Activated CD8-positive, alpha-beta T cell treated with anti-CD3 and anti-CD28 coated beads for 36 hours (primary cell): ENCODE measurements around the gene PLG. TPM values are rescaled to one million over a fixed set of nuclear protein-coding genes. Genes with fewer than 3 reads are reported as not detected.
"Not testable (repeated sequence)": the region's sequence is repeated elsewhere in the genome, so short reads cannot be mapped to it uniquely, and the experiment has no call there.

Source experiments
- ATAC-seq: fragments of 200-7000 bp; cut with Tn5 transposase; one replicate; pipeline ENCODE4 v1.10.0; 2021; ENCODE audit warnings: mild to moderate bottlenecking, moderate library complexity
- CTCF ChIA-PET: fragments of 350-600 bp; sonication (Branson Sonifier 250); formaldehyde crosslinking; loops from one replicate; lab custom pipeline; 2021; ENCODE audit warnings: antibody characterized with exemption; lab: Charles Lee
- POLR2A ChIA-PET: fragments of 350-600 bp; sonication (Branson Sonifier 250); formaldehyde crosslinking; loops from one replicate; lab custom pipeline; 2021; ENCODE audit warnings: antibody characterized with exemption; lab: Charles Lee
- DNase-seq: peaks from one replicate; pipeline ENCODE4 v3.0.0-alpha.2; 2020
- H3K27ac Mint-ChIP-seq: one replicate; pipeline ENCODE4 v1.8.0; 2021; ENCODE audit warnings: mild to moderate bottlenecking, mixed read lengths
- H3K27me3 Mint-ChIP-seq: one replicate; pipeline ENCODE4 v1.8.0; 2021; ENCODE audit warnings: mixed read lengths
- H3K36me3 Mint-ChIP-seq: one replicate; pipeline ENCODE4 v1.8.0; 2021; ENCODE audit warnings: low read depth, mixed read lengths
- H3K4me1 Mint-ChIP-seq: one replicate; pipeline ENCODE4 v1.8.0; 2021; ENCODE audit warnings: low read depth, mixed read lengths
- H3K4me3 Mint-ChIP-seq: one replicate; pipeline ENCODE4 v1.8.0; 2021; ENCODE audit warnings: mild to moderate bottlenecking, moderate library complexity, mixed read lengths
- H3K9me3 Mint-ChIP-seq: one replicate; pipeline ENCODE4 v1.8.0; 2021; ENCODE audit warnings: mixed read lengths
- intact Hi-C: fragments of 100-400 bp; cut with micrococcal nuclease; formaldehyde crosslinking; loops from one replicate; pipeline ENCODE4 v1.10.0; 2022
- total RNA-seq, 2 experiments: library from RNA; stranded (reverse); gene quantifications; one replicate each; pipeline ENCODE4 v1.2.3, GENCODE V29; 2021
- TF ChIP-seq, protein P1 (sequence below): fragments of 200-600 bp; IDR thresholded peaks from one replicate; pipeline ENCODE4 v1.8.0; 2022; ENCODE audit warnings: antibody characterized with exemption, mild to moderate bottlenecking

Gene PLG
- total RNA-seq, 2 experiments from 2014 or later = not detected

DNA sequence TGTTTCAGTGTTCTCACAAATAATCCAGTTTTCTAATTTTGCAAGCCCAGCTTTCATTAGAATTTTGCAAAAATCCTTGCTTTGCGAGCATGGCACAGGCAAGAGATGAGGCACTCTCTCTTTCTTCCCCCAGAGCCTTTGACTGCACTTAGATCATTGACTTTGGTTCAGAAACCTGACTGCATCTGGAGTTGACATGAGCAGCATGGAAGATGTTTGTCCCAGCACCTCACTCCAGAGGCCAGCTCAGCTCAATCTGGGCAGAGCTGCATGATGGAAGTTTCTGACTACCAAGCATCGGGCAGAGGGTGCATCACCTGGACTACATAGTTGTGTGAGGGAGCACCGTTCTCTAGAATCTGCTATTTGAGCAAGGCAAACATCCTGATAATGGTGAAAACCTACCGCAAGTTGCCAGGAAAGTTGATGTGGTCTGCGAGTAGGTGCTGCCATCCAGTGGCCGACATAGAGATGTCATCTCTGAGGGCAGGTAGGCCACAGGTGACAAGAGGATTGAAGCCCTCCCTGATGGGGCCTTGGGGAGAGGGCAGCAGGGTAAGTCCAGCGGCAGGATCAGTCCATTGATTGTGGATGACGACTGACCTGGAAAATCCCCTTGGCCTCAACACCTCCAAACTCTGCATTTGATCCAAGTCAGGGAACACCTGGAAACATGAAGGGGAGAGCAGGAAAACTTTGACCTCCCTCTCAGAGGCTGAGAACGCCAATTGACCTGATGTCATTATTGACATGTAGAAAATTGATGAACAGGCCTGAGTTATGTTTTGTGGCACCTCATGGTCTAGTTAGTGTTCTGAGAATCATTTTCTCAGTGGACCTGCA lies 34.2 kb upstream of the PLG start:
- peak; percentile 53 for ATAC-seq
- ChIA-PET CTCF (interaction anchor here (0.6 to 1.3 kb wide), 6 partner anchors 9 to 1104 kb away, joined by 3 to 5 read pairs (median 3); no protein-coding TSS in a partner anchor), POLR2A (no interaction called here)
- TF ChIP-seq, protein P1, sequence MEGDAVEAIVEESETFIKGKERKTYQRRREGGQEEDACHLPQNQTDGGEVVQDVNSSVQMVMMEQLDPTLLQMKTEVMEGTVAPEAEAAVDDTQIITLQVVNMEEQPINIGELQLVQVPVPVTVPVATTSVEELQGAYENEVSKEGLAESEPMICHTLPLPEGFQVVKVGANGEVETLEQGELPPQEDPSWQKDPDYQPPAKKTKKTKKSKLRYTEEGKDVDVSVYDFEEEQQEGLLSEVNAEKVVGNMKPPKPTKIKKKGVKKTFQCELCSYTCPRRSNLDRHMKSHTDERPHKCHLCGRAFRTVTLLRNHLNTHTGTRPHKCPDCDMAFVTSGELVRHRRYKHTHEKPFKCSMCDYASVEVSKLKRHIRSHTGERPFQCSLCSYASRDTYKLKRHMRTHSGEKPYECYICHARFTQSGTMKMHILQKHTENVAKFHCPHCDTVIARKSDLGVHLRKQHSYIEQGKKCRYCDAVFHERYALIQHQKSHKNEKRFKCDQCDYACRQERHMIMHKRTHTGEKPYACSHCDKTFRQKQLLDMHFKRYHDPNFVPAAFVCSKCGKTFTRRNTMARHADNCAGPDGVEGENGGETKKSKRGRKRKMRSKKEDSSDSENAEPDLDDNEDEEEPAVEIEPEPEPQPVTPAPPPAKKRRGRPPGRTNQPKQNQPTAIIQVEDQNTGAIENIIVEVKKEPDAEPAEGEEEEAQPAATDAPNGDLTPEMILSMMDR = peak; percentile 64
- Mint-ChIP-seq H3K36me3 (no peaks in the 10 kb centered on the region), H3K4me3 (no peak overlapping the region), H3K27me3 (peaks cover 10% of the 10 kb centered on the region), H3K4me1 (no peaks in the 10 kb centered on the region), H3K9me3 (no peaks in the 10 kb centered on the region), H3K27ac (no peak overlapping the region)
- intact Hi-C loops = loop anchor here (2.0 kb wide), 1 partner anchor 147 kb away; no protein-coding TSS in a partner anchor
- peak; percentile 52 for DNase-seq

GRCh38 chr6:160668589-160668988 lies 33.5 kb upstream of the PLG start:
- POLR2A ChIA-PET = no interaction called here
- Mint-ChIP-seq H3K4me1 (no peaks in the 10 kb centered on the region), H3K36me3 (no peaks in the 10 kb centered on the region), H3K4me3 (no peak overlapping the region), H3K27me3 (peaks cover 7% of the 10 kb centered on the region), H3K27ac (no peak overlapping the region), H3K9me3 (peaks cover 4% of the 10 kb centered on the region)
- intact Hi-C loops = loop anchor here (2.0 kb wide), 1 partner anchor 148 kb away; no protein-coding TSS in a partner anchor
- CTCF ChIA-PET = no interaction called here
- TF ChIP-seq, protein P1 = no peak
- DNase-seq = no peak
- ATAC-seq = no peak

DNA sequence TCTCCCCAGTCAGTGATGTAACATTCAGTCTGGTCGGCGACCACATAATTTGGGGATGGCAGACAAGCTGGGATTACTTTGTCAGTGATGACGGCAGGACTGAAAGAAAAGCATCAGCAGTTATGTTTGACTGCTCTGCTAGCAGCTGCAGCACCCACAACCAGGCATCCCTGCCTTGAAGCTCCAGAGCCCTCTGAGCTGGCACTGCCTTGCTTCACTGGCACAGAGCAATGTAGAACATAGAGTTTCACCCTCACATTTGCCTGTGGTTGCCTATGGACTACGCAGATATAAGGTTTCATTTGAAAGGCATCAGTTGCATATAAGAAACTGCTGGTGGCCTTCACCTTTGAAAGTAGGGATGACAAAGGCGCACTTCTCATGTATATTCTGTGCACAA lies 25.6 kb upstream of the PLG start:
- intact Hi-C loops = loop anchor here (10.0 kb wide), 1 partner anchor 82 kb away; no protein-coding TSS in a partner anchor
- POLR2A ChIA-PET, H3K4me1 Mint-ChIP-seq, H3K9me3 Mint-ChIP-seq, H3K27ac Mint-ChIP-seq, H3K36me3 Mint-ChIP-seq, DNase-seq, H3K4me3 Mint-ChIP-seq, CTCF ChIA-PET, H3K27me3 Mint-ChIP-seq, ATAC-seq: not testable (repeated sequence)

DNA sequence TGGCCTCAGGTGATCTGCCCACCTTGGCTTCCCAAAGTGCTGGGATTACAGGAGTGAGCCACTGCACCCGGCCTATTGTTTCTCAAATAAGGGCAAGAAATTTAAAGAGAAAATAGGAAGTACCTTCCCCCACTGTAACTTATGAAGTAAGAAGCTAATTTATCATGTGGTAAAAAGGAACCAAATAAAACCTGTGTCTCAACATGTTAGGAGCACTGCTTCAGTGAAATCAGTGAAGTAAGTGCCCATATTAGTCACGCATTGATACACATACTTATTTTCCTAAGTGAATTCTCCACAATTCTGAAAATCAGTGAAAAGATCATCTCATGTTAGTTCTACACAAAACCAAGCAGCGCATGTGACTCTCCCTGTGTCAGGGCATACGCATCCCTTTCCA lies 23.8 kb upstream of the PLG start:
- H3K36me3 Mint-ChIP-seq = no peaks in the 10 kb centered on the region
- TF ChIP-seq, protein P1 = no peak
- no peak for ATAC-seq
- ChIA-PET POLR2A (no interaction called here), CTCF (no interaction called here)
- H3K27ac Mint-ChIP-seq = no peak overlapping the region
- peaks cover 3% of the 10 kb centered on the region for H3K9me3 Mint-ChIP-seq
- peaks cover 2% of the 10 kb centered on the region for H3K27me3 Mint-ChIP-seq
- no peak for DNase-seq
- intact Hi-C loops = loop anchor here (10.0 kb wide), 1 partner anchor 83 kb away; no protein-coding TSS in a partner anchor
- no peaks in the 10 kb centered on the region for H3K4me1 Mint-ChIP-seq
- no peak overlapping the region for H3K4me3 Mint-ChIP-seq

DNA sequence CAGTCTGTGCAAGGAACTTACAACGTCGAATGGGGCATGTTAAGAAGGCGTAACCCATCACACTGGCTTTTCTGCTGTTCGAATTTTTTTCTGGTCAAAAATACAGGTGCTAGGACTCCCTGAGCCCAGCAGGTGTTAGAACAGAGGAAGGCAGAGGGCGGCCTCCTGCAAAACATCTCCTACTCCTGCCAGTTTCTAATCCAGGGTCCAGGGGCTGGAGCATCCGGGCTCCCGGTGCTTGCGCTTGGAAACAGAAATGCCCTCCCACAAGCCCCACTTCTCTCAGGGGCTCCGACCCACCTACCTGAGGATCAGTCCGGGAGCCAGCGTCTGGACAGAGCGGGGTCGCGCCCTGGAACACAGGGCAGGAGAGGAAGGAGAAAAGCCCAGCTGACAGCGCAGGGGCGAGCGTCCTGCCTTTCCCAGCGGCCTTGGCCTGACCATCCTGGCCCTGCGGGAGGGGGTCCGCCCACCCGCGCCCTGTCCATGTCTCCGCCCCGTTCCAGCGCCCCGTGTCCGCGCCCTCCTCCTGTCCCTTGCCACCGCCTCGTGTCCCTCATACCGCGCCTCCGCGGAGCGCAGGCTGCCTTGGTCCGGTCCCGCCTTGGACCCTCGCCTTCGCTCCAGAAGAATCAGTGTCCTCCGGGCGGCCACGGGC lies 23.2 kb upstream of the PLG start:
- H3K27ac Mint-ChIP-seq = no peak overlapping the region
- H3K9me3 Mint-ChIP-seq = no peaks in the 10 kb centered on the region
- no peaks in the 10 kb centered on the region for H3K36me3 Mint-ChIP-seq
- H3K4me3 Mint-ChIP-seq = no peak overlapping the region
- CTCF ChIA-PET = no interaction called here
- no peak for DNase-seq
- ATAC-seq = no peak
- intact Hi-C loops = loop anchor here (10.0 kb wide), 1 partner anchor 84 kb away; no protein-coding TSS in a partner anchor
- TF ChIP-seq, protein P1 = no peak
- no peaks in the 10 kb centered on the region for H3K27me3 Mint-ChIP-seq
- POLR2A ChIA-PET = no interaction called here
- H3K4me1 Mint-ChIP-seq = no peaks in the 10 kb centered on the region
